LoVo (cell line): ENCODE measurements around the gene ADGRD1.

Experiments
- DNase-seq: peaks from one replicate; pipeline ENCODE4 v3.0.0-alpha.2; 2016; ENCODE audit warnings: low spot score

The ADGRD1 gene

DNA sequence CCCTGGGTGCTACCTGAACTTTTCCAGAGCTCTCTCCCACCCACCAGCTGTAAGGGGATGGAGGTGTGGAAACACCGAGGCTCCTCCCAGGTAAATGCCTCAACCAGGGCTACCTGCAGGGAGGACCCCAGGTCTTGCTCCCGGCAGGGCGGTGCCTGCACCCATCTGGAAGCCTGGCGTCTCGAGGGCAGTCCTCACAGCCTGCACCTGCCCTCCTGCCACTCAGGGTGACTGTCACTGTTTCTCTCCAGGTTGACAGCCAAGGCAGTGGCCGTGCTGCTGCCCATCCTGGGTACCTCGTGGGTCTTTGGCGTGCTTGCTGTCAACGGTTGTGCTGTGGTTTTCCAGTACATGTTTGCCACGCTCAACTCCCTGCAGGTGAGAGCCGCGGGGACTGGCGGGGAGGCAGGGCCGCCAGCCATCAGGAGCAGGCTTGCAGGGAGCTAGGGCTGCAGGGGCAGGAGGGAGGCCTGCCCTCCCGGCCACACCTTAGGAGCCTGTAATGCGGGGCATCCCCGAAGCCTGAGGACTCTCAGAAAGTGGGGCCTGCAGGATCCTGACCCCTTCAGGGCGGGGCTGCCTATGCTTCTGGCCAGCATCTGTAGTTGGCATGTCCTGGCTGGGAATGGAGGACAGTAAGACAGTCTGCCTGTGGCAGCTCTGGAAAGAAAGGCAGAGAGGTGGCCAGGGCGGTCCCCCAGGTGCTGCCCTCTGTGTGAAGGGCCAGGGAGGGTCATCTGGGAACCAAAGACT is 182.3 kb downstream of the ADGRD1 start:
- no peak for DNase-seq

DNA sequence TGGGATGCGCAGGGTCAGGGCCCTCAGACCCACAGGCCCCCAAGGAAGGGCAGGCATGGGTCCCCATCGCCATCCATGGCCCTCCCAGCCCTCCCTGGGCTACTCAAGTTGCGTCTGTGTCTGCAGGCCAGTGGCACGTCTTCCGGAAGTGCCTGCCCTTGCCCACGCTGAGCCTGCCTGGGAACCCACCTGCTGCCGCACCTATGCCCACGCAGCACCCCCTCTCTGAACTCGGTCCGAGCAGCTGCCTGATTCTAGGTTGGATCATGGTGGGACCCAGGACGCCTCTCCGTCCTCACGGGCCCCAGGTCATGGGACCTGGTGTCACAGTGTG is 182.8 kb downstream of the ADGRD1 start:
- DNase-seq = no peak

DNA sequence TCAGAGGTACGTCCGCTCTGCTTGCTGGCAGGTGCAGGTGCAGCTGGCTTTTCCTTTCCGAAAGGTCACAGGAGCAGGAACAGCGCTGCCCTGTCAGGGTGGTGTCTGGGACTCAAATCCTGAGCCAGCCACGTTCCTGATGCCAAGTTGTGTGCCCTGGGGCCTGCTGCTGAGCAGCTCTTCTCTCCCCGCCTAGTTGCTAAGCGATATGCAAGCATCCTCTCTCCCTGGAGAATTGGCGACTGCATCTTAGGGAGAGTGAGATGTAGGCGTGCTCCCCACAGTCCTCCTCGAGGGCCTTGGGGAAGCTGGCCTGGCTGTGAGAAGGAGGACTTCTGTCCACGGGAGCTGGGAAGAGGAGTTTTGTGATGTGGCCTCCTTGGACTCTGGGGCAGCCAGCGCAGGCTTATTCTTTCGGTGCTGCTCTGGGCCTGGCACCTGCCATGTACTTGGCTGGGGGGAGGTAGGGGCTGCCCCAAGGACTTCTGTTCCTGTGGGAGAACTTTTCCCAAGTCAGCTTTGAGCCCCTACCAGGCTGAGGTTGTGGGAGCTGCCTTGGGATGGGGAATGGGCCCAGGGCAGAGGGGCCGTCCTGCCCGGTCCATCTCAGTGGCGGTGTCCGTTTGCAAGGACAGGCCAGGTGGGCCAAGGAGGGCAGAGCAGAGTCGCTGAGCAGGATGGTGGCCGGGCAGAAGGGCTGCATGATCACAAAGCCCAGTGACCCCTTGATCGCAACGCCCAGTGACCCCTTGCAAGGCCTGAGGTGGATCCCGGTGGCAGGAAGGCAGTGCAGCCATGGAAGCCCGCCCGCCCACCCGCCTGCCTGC is 183.5 kb downstream of the ADGRD1 start:
- DNase-seq = no peak

DNA sequence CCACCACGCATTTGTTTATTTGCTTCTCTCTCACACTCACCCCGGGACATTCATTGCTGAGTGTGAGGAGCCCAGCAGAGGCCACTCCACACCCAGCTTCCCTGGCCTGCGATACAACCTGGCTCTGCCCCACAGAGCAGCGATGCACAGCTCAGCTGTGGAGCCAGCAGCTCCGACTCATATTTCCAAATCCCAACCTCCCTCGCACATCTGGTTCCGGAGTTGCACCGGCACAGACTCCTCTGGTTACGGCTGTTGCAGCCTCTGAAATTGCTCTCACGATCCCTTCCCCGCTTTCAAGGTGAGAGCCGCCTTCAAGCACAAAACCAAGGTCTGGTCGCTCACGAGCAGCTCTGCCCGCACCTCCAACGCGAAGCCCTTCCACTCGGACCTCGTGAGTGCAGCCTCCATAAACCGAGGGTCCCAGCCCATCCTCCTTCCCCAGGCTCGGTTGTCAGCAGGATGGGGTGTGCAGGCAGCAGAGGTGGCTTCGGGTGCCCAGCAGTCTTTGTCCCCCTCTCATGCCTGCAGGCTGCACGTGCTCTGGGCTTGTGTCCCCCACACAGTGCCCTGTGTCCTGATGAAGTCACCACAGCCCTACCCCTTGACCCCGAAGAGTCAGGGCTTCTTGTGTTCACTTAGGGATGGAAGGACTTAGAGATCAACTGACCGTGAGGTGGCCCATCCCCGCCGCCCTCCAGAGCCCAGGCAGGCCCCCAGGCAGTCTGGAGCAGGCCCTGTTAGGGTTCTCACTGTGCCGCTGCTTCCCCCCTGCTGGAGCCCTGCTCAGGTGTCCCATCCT is 184.3 kb downstream of the ADGRD1 start:
- DNase-seq = no peak

DNA sequence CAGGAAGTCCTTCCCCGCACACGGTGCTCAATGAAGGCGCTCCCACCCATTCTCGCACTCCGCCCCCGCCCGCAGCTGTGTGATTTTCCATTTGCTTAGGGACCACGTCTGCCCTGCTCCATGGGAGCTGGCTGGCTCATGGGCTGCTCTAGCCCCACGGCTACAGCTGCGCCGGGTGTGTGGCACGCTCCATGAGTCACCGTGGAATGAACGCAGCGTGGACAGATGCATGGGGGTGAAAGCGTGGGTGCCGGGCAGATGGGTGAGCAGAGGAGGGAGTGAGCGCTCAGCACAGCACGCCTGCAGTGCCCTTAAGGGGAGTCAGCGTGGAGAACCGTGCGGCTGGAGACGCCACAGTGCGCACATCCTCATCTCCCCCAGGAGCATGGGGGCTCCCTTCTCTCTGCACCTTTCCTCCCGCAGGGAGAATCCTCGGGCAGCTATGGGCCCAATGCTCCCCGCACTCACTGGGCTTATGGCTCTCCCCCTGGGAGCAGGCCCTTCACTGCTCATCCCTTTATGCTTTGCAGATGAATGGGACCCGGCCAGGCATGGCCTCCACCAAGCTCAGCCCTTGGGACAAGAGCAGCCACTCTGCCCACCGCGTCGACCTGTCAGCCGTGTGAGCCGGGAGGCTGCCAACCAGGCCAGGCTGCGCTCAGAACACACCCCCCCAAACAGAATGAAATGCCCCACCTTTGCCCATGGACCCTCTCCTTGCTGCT is 185.1 kb downstream of the ADGRD1 start:
- no peak for DNase-seq

DNA sequence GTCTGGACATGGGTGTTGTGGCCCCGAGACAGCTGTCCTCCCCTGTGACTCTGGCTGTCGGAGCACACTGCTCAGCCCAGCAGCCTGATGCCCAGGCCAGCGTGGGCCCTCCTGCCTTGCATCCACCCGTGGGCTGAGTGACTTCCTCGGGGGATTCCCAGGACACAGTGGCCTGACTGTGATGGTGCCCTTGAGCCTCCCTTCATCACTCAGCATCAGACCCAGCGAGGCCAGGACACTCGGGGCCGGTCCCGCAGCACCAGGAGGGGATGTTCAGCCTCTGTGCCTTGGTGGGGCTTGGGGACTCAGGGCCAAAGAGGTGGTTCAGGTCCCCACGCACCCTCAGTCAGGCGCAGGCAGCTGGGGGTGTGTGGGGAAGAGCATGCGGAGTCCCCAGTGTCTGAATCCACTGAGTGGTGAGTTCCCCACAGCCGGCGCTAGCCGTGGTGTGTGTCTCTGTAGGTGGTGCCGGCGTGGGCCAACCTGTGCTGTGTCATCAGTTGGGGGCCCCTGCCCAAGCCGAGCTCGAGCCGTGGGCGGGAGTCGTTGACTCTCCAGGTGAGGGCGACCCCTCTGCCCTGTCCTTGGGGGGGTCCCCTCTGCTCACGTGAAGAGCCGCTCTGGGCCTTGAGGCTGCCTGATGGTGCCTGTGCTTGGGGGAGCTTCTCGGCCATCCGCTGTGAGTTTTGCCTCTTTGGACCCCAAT is 185.8 kb downstream of the ADGRD1 start:
- DNase-seq = no peak

DNA sequence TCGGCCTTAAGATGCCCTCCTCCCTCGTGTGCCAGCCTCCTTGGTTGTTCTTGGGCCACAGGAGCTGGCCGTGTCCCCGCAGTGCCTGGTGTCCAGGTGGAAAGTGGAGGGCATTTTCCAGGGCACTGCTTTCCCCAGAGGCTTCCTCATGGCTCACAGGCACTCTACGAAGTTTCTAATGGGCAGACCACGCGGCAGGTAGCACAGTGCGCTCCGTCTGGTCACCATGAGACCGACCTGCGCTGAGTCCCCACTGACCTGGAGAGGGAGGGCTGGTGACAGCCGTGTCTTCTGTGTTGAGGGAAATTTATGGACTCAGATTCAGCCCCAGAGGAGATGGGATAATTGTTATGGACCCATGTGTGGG is 186.3 kb downstream of the ADGRD1 start:
- no peak for DNase-seq

DNA sequence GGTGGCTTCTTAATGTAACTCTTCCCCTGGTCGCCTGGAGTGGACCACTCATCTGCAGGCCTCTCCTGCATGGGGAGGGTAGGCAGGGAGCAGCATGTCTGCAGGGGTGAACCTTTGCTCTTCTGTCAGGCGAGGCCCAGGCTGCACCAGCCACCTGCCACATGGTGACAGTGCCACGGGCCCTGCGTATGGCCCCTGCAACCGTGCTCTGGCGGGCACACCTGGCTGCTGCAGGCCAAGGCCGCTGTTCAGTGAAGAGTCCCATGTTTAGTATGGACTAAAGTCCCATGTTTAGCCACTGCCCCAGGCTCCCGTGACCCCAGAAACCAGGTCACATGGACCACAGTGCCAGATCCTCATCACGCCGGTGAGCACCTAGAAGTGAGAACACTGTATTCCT is 187.0 kb downstream of the ADGRD1 start:
- DNase-seq = no peak

DNA sequence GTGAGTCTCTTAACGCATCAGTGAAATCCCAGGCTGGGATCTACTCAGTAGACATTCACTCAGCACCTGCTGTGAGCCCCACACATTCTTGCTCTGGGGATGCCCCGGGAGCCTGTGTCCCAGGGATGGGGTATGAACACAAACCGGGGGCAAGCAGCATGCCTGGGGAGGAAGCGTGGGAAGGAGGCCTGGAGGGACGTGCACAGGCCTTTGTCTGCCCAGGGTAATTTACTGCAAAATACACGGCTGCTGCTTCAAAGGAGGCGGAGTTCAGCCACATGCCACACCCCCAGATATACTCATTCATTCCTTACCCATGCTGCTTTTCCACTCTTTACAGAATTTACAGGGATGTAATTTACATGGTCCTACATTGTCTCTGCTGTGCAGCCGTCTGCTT is 187.8 kb downstream of the ADGRD1 start:
- DNase-seq = no peak

DNA sequence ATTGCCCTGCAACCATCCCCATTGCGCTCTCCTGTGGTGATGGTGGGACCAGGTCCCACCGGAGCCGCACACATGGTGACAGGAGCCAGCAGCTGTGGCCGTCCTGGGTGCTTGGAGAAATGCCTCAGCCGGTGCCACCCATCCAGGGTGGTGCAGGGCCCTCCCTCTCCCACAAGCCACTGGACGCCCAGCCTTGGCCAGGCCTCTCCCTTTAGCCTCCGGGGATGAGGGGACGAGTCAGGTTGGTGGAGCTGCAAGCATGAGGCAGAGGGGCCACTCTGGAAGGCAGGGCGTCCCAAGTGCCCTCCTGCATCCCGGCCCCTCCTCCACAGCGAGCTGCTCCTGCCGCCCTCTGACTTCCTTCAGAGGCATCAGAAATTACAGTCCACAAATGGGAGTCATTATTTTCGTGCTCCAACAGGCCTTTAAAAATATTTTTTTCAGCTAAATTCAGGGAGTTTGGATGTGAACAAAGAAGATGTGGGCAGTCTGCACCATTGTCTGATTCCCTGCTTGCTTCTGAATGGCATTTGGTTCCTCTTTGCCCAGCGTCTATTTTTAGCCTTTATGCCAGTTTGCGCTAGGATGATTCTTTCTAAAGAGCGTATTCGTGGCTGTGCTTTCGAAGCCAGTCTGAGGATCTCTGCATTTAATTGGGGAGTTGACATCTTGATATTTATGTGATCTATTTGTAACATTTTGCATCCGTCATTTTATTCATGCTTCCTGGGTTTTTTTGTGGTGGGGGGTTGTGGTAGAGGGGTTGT is 189.4 kb downstream of the ADGRD1 start:
- no peak for DNase-seq

DNA sequence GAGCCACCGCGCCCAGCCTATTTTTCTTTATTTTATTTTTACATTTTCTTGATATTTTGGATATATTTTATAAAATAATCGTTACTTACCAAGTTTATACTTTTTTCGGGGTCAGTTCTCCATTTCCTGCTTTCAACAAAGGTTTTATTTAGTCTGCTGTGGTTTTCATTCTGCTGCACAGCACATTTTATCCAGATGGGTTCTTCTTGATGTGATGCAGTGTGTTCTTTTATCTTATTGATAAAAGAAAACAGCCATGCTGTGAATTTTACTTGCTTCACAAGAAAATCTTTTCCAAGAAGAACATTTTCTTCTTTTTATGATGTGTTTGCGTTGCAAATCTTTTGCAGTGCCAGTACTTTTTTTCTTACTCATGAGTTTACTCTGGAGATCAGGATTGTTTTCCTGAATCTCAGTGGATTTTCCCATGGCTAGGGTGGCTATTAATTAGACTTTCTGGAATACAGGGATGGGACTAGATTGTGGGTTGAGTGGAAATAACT is 192.5 kb downstream of the ADGRD1 start:
- DNase-seq = no peak

DNA sequence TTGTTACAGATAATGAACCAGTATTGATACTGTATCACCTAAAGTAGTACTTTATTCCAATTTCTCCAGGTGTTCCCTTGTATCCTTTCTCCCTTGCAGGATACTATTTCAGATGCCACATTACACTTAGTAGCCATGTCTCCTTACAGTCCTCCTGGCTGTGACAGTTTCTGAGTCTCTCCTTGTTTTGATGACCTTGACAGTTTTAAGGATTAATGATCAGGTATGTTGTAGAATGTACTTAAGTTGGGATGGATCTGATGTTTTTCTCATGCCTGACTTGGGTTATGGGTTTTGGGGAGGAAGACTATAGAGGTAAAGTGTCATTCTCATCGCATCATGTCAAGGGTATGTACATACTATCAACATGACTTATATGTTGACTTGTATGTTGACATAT is 193.6 kb downstream of the ADGRD1 start:
- DNase-seq = no peak

DNA sequence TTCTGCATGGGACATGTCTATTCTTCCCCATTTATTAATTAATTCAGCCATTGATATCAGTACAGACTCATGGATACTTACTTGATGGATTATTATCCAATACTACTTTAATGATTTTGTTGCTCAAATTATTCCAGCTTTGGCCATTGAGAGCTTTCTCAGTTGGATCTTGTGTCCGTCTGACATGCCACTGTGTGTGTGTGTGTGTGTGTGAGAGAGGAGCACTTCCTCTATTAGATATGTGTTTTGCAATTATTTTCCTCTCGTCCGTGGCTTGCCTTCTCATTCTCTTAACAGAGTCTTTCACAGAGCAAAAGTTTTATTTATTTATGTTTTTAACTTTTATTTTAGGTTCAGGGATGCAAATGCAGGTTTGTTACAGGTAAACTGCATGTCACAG is 194.2 kb downstream of the ADGRD1 start:
- DNase-seq = no peak

DNA sequence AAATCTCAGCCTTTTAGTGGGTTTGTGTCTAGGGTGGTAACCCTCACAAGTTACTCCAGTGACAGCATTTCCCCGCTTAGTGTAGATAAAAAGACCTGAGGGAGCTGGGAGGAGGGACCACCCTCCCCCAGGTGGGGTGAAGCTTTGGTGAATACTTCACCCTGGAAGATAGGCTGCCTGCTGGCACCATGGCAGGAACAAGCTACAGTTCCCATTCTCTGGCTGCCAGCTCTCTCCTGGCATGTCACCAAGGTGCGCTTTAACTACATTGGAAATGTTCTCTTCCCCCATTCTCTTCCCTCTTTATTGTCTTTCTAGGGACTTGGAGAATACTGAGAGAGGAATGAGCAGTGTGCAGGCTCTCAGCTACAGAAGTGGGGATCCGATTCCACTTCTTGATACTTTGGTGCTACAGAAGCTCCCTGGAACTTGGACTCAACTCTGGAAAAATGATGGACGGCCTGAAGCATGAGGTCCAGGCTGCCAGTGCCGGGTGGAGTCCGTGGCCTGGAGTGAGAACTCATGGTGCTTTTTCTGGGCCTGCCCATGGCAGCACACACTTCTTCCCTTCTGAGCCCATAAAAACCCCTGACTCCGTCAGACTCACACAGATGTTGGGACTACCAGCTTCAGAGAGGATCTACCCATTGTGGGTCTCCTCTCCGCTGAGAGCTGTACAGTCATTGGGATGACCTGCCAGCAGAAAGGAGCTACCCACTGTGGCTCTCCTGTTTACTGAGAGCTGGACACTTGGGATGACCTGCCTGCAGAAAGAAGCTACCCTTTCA is 198.0 kb downstream of the ADGRD1 start:
- DNase-seq = no peak

DNA sequence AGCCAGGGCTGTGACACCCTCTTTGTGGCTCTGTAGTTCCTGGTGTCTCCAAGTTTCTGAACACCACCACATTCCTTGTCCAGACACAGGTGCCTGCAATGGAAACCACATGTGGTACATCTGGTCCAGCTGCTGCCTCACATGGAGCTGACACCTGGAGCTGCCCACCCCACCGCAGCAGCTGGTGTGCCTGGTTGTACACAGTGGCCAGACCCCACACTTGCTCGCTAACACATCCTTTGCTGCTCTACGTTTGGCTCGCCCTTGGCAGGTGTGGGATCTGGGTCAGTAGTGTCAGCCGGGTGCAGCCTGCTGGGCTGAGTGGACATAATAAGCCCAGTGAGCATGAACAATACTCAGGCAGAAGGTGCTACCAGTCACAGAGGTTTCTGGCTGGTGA is 198.9 kb downstream of the ADGRD1 start:
- DNase-seq = no peak

DNA sequence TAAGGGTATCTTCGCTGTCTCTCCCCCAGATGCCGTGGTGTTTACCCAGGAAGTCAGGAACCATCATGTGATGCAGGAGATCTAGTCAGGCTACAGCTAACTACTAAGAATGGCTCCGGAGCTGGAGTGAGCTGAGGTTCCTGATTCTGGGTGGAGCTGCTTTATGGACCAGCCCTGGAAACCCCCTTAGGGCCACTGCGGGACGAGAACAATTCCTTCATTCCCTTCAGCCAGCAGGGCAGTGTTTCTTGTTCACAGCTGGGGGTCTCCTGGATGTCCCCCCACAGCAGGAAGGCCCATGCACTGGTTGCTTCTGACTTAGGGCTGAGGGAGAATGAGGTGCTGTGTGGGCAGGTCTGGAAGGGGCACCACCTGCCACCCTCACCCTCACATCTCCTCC is 199.3 kb downstream of the ADGRD1 start:
- DNase-seq = no peak

DNA sequence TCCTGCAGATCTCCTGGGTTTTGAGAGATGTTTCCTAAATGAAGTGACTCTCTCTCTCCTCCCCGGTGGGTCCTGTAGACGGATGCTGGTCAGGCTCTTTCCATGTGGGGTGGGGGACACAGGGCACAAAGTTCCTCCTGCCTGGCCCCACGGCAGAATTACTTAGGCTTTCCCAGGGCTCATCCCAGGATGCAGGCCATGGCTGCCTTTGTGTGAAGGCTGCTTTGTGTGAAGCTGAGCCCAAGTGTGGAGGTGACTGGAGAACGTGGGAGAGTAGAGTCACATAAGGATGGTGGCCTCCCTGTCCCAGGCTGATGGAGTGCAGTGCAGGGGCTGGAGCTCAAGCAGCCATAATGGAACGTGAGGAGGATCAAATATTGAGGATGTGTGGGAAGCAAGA is 200.2 kb downstream of the ADGRD1 start:
- no peak for DNase-seq

DNA sequence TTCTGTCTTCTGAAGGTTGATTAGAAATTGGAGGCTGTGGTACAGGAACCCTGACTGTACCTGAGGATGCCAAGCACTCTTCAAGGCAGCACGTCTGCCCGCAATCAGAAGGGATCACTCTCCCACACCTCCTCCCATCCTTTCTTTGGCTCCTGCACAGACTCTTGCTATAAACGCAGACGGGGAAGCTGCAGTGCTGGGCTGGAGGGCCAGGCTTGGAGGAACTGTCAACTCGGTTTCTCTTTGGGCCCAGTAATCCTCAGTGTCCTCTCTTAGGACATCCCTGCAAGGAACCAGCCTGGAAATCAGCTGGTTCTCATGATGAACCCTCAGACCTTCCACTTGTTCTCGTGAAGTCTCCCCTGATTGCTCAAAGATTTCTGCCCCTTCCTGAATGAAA is 201.4 kb downstream of the ADGRD1 start:
- DNase-seq = no peak

DNA sequence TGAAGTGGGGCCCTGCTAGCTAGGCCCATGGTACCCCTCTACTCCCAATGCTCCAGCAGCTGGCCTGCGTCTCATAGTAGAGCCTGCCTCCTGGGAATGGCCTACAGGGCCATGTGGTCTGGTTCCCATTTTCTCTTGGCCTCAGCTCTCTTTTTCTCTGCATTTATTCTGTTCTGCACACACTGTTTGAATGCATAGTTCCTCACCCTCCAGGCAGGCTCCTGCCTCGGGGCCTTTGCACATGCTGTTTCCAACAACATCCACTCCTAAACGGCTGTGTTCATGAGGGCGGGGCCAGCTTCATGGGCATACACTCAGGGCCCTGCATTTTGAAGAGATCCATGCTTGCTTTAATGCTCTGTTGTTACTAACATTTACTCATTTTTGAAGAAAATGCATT is 204.0 kb downstream of the ADGRD1 start:
- no peak for DNase-seq

DNA sequence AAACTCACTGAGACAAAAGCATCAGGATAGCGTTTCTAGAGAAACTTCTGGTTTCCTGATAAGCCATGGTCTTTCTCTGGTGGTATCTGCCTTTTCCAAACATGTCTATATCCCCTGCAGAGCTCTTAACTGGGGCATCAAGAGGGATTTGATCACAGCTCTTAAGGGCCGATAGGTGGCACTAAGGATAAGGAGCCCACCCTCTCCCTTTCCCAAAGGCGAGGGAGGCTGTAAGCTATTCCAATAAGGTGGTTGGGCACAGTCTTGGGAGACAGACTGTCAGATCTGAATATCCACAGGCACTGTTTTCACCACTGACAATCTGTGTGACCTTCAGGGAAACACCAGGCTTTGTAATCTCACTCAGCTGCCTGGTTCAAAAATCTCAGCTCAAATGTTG is 206.0 kb downstream of the ADGRD1 start:
- DNase-seq = no peak
